Measurements from ENCODE around the gene RP9. TPM values are rescaled to one million over a fixed set of nuclear protein-coding genes. Genes with fewer than 3 reads are reported as not detected.
"Not testable (repeated sequence)": the region's sequence is repeated elsewhere in the genome, so short reads cannot be mapped to it uniquely, and the experiment has no call there.

The RP9 gene
- total RNA-seq, 1 donor from 2014 or later, result 18.6 TPM

- no peak for DNase-seq (ENCODE audit: low spot score)
- no peaks in the 10 kb centered on the region for H3K9me3 Mint-ChIP-seq
- intact Hi-C loops (cut with micrococcal nuclease), result no loop called here
Measured at GRCh38 chr7:33099154-33099940, 9.9 kb downstream of the RP9 start.

GRCh38 chr7:33094745-33095275 is 14.4 kb downstream of the RP9 start:
- DNase-seq (ENCODE audit: low spot score); H3K4me1 Mint-ChIP-seq (ENCODE audit: low read depth); H3K27me3 Mint-ChIP-seq (ENCODE audit: low read depth); intact Hi-C loops (cut with micrococcal nuclease); H3K27ac Mint-ChIP-seq; H3K4me3 Mint-ChIP-seq (ENCODE audit: low read depth); H3K9me3 Mint-ChIP-seq: not testable (repeated sequence)
- H3K36me3 Mint-ChIP-seq (ENCODE audit: low read depth), result peaks cover 59% of the 10 kb centered on the region

More at GRCh38 chr7:33099154-33099940, 9.9 kb downstream of the RP9 start:
- peaks cover 60% of the 10 kb centered on the region for H3K36me3 Mint-ChIP-seq (ENCODE audit: low read depth)
- H3K4me3 Mint-ChIP-seq (ENCODE audit: low read depth), result no peak overlapping the region
- no peaks in the 10 kb centered on the region for H3K27me3 Mint-ChIP-seq (ENCODE audit: low read depth)
- H3K4me1 Mint-ChIP-seq (ENCODE audit: low read depth), result peaks cover 5% of the 10 kb centered on the region
- H3K27ac Mint-ChIP-seq, result peak overlapping the region; percentile 28

- no peak overlapping the region for H3K27ac Mint-ChIP-seq
Measured at GRCh38 chr7:33093266-33093665, 15.9 kb downstream of the RP9 start.

GRCh38 chr7:33091641-33092191 is 17.5 kb downstream of the RP9 start:
- Mint-ChIP-seq H3K27ac (no peak overlapping the region), H3K36me3 (ENCODE audit: low read depth) (peaks cover 32% of the 10 kb centered on the region), H3K4me1 (ENCODE audit: low read depth) (no peaks in the 10 kb centered on the region), H3K4me3 (ENCODE audit: low read depth) (no peak overlapping the region), H3K27me3 (ENCODE audit: low read depth) (no peaks in the 10 kb centered on the region), H3K9me3 (no peaks in the 10 kb centered on the region)
- DNase-seq (ENCODE audit: low spot score), result no peak
- intact Hi-C loops (cut with micrococcal nuclease), result no loop called here

More at GRCh38 chr7:33093266-33093665, 15.9 kb downstream of the RP9 start:
- no peak for DNase-seq (ENCODE audit: low spot score)
- intact Hi-C loops (cut with micrococcal nuclease), result no loop called here
- Mint-ChIP-seq H3K27me3 (ENCODE audit: low read depth) (no peaks in the 10 kb centered on the region), H3K36me3 (ENCODE audit: low read depth) (peaks cover 45% of the 10 kb centered on the region), H3K4me1 (ENCODE audit: low read depth) (no peaks in the 10 kb centered on the region), H3K4me3 (ENCODE audit: low read depth) (no peak overlapping the region), H3K9me3 (no peaks in the 10 kb centered on the region)

- no peak overlapping the region for H3K27ac Mint-ChIP-seq
- H3K4me3 Mint-ChIP-seq (ENCODE audit: low read depth), result no peak overlapping the region
Measured at GRCh38 chr7:33091111-33091531, 18.1 kb downstream of the RP9 start.

GRCh38 chr7:33089142-33089541 is 20.1 kb downstream of the RP9 start:
- peaks cover 12% of the 10 kb centered on the region for H3K36me3 Mint-ChIP-seq (ENCODE audit: low read depth)
- intact Hi-C loops (cut with micrococcal nuclease), result no loop called here
- no peak overlapping the region for H3K27ac Mint-ChIP-seq
- H3K4me3 Mint-ChIP-seq (ENCODE audit: low read depth), result no peak overlapping the region
- no peak for DNase-seq (ENCODE audit: low spot score)
- H3K4me1 Mint-ChIP-seq (ENCODE audit: low read depth), result no peaks in the 10 kb centered on the region
- H3K9me3 Mint-ChIP-seq, result no peaks in the 10 kb centered on the region
- peaks cover 3% of the 10 kb centered on the region for H3K27me3 Mint-ChIP-seq (ENCODE audit: low read depth)

More at GRCh38 chr7:33091111-33091531, 18.1 kb downstream of the RP9 start:
- H3K4me1 Mint-ChIP-seq (ENCODE audit: low read depth), result no peaks in the 10 kb centered on the region
- intact Hi-C loops (cut with micrococcal nuclease), result no loop called here
- no peaks in the 10 kb centered on the region for H3K9me3 Mint-ChIP-seq
- DNase-seq (ENCODE audit: low spot score), result no peak
- H3K27me3 Mint-ChIP-seq (ENCODE audit: low read depth), result no peaks in the 10 kb centered on the region
- H3K36me3 Mint-ChIP-seq (ENCODE audit: low read depth), result peaks cover 26% of the 10 kb centered on the region

- Mint-ChIP-seq H3K27ac (no peak overlapping the region), H3K9me3 (no peaks in the 10 kb centered on the region), H3K27me3 (ENCODE audit: low read depth) (peaks cover 5% of the 10 kb centered on the region), H3K4me1 (ENCODE audit: low read depth) (no peaks in the 10 kb centered on the region), H3K36me3 (ENCODE audit: low read depth) (peaks cover 6% of the 10 kb centered on the region), H3K4me3 (ENCODE audit: low read depth) (no peak overlapping the region)
- intact Hi-C loops (cut with micrococcal nuclease), result no loop called here
- DNase-seq (ENCODE audit: low spot score), result no peak
Measured at GRCh38 chr7:33087858-33088257, 21.3 kb downstream of the RP9 start.

GRCh38 chr7:33087356-33087755 is 21.8 kb downstream of the RP9 start:
- H3K27me3 Mint-ChIP-seq (ENCODE audit: low read depth), result peaks cover 6% of the 10 kb centered on the region
- H3K36me3 Mint-ChIP-seq (ENCODE audit: low read depth), result peaks cover under 1% of the 10 kb centered on the region
- no peak for DNase-seq (ENCODE audit: low spot score)
- intact Hi-C loops (cut with micrococcal nuclease), result no loop called here
- H3K27ac Mint-ChIP-seq, result no peak overlapping the region
- no peaks in the 10 kb centered on the region for H3K4me1 Mint-ChIP-seq (ENCODE audit: low read depth)
- no peaks in the 10 kb centered on the region for H3K9me3 Mint-ChIP-seq
- H3K4me3 Mint-ChIP-seq (ENCODE audit: low read depth), result no peak overlapping the region

GRCh38 chr7:33079763-33080690 is 29.2 kb downstream of the RP9 start:
- H3K9me3 Mint-ChIP-seq, result no peaks in the 10 kb centered on the region
- peaks cover 34% of the 10 kb centered on the region for H3K27me3 Mint-ChIP-seq (ENCODE audit: low read depth)
- no peak overlapping the region for H3K27ac Mint-ChIP-seq
- no peak for DNase-seq (ENCODE audit: low spot score)
- intact Hi-C loops (cut with micrococcal nuclease), result no loop called here
- H3K36me3 Mint-ChIP-seq (ENCODE audit: low read depth), result no peaks in the 10 kb centered on the region
- peaks cover 7% of the 10 kb centered on the region for H3K4me1 Mint-ChIP-seq (ENCODE audit: low read depth)
- H3K4me3 Mint-ChIP-seq (ENCODE audit: low read depth), result no peak overlapping the region

GRCh38 chr7:33079096-33079495 is 30.1 kb downstream of the RP9 start:
- DNase-seq (ENCODE audit: low spot score), result no peak
- no peak overlapping the region for H3K4me3 Mint-ChIP-seq (ENCODE audit: low read depth)
- H3K27me3 Mint-ChIP-seq (ENCODE audit: low read depth), result peaks cover 34% of the 10 kb centered on the region
- H3K4me1 Mint-ChIP-seq (ENCODE audit: low read depth), result peaks cover 7% of the 10 kb centered on the region
- H3K9me3 Mint-ChIP-seq, result no peaks in the 10 kb centered on the region
- no peak overlapping the region for H3K27ac Mint-ChIP-seq
- intact Hi-C loops (cut with micrococcal nuclease), result no loop called here
- no peaks in the 10 kb centered on the region for H3K36me3 Mint-ChIP-seq (ENCODE audit: low read depth)

- no peak overlapping the region for H3K4me3 Mint-ChIP-seq (ENCODE audit: low read depth)
- H3K4me1 Mint-ChIP-seq (ENCODE audit: low read depth), result peaks cover 7% of the 10 kb centered on the region
- no peak for DNase-seq (ENCODE audit: low spot score)
- intact Hi-C loops (cut with micrococcal nuclease), result no loop called here
- H3K36me3 Mint-ChIP-seq (ENCODE audit: low read depth), result no peaks in the 10 kb centered on the region
- no peak overlapping the region for H3K27ac Mint-ChIP-seq
- H3K9me3 Mint-ChIP-seq, result peaks cover 3% of the 10 kb centered on the region
- peaks cover 41% of the 10 kb centered on the region for H3K27me3 Mint-ChIP-seq (ENCODE audit: low read depth)
Measured at GRCh38 chr7:33076737-33077136, 32.5 kb downstream of the RP9 start.

GRCh38 chr7:33075818-33076518 is 33.2 kb downstream of the RP9 start:
- intact Hi-C loops (cut with micrococcal nuclease), result no loop called here
- DNase-seq (ENCODE audit: low spot score), result no peak
- no peaks in the 10 kb centered on the region for H3K36me3 Mint-ChIP-seq (ENCODE audit: low read depth)
- H3K4me1 Mint-ChIP-seq (ENCODE audit: low read depth), result peaks cover 7% of the 10 kb centered on the region
- H3K4me3 Mint-ChIP-seq (ENCODE audit: low read depth), result no peak overlapping the region
- peaks cover 11% of the 10 kb centered on the region for H3K9me3 Mint-ChIP-seq
- no peak overlapping the region for H3K27ac Mint-ChIP-seq
- H3K27me3 Mint-ChIP-seq (ENCODE audit: low read depth), result peaks cover 40% of the 10 kb centered on the region
